SH-SY5Y (cell line): ENCODE measurements around the gene FAM72C.
"Not testable (repeated sequence)": the region's sequence is repeated elsewhere in the genome, so short reads cannot be mapped to it uniquely, and the experiment has no call there.

ENCODE experiments used
- GATA2 ChIP-seq: IDR thresholded peaks from 2 replicates; pipeline ENCODE4 v1.6.1; 2011; ENCODE audit warnings: mild to moderate bottlenecking, low read depth, low read length
- GATA3 ChIP-seq: IDR thresholded peaks from 2 replicates; pipeline ENCODE4 v1.6.1; 2011; ENCODE audit warnings: low read depth, mild to moderate bottlenecking, low read length, moderate library complexity

DNA sequence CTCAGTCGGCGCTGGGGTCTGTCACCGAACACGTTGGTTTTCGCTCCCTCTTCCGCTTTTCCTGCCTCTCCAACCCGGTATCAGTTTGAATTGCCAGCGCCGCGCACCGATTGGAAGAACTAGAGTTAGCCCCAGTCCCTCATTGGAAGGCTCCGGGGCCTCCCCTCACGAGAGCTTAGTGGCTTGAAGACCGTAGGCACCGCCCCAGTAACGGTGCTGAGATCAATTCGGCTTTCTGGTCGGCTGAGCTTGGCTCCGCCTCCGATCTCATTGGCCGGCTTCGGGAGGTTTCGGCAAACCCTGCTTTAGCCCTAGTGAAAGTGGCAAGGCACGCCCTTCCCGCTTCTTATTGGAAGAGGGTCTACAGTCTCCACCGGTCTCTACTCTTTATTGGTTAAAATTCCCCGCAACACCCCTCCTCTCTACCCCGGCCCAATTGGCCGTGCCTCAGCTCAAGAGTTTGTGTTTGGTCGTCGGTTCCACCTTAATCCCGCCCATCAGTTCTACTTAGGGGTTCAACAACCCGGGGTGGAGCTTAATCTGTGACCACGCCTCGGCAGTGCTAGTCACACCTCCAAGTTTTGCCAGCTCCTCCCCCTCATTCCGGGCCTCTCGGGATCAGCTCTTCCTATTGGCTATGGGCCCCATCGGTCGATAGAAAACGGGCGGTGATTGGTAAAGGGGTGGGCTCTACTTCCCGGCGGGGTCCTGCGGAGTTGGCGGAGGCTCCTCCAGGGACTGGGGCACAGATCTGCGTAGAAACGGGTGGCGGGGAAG lies at the start of gene FAM72C:
- TF ChIP-seq GATA2, GATA3: not testable (repeated sequence)
